OCI-LY3 (cell line): Measurements from ENCODE around the gene HPCAL1.

Experiments
- H2AFZ ChIP-seq: fragments of 200-600, 300-600 bp; shearing (Covaris generic); 2 replicates; pipeline ENCODE4 v1.6.0; 2014; ENCODE audit warnings: antibody characterized with exemption, low read depth, low read length
- H3K27ac ChIP-seq: fragments of 200-600, 300-600 bp; sonication (generic); 2 replicates; pipeline ENCODE4 v1.5.1; 2014; ENCODE audit warnings: mild to moderate bottlenecking, low read length, moderate library complexity, mixed read lengths
- H3K27me3 ChIP-seq: fragments of 200-600, 300-600 bp; sonication (generic); 2 replicates; pipeline ENCODE4 v1.6.1; 2014; ENCODE audit warnings: low read depth, low read length, mixed read lengths
- H3K36me3 ChIP-seq: fragments of 200-600, 300-600 bp; sonication (generic); replicated peaks from 2 replicates; pipeline ENCODE3; 2014; ENCODE audit warnings: low read depth, low read length, mixed read lengths
- H3K4me1 ChIP-seq: fragments of 300-600, 200-600 bp; sonication (generic); 2 replicates; pipeline ENCODE4 v1.6.1; 2014; ENCODE audit warnings: low read length, mixed read lengths
- H3K4me2 ChIP-seq: fragments of 200-600, 300-600 bp; sonication (generic); 2 replicates; pipeline ENCODE4 v1.6.1; 2014; ENCODE audit warnings: low read length, mixed read lengths
- H3K4me3 ChIP-seq: fragments of 300-600, 200-600 bp; sonication (generic); 2 replicates; pipeline ENCODE4 v1.5.1; 2014; ENCODE audit warnings: antibody characterized with exemption, mild to moderate bottlenecking, low read length, moderate library complexity
- H3K79me2 ChIP-seq: fragments of 300-600, 200-600 bp; shearing (Covaris generic); 2 replicates; pipeline ENCODE4 v1.6.1; 2014; ENCODE audit warnings: mild to moderate bottlenecking, low read length, mixed read lengths
- H3K9ac ChIP-seq: fragments of 300-600, 200-600 bp; shearing (Covaris generic); 2 replicates; pipeline ENCODE4 v1.6.0; 2014; ENCODE audit warnings: mild to moderate bottlenecking, low read length, moderate library complexity
- H3K9me3 ChIP-seq: fragments of 200-600, 300-600 bp; shearing (Covaris generic); 2 replicates; pipeline ENCODE4 v1.6.1; 2014; ENCODE audit warnings: low read length, mixed read lengths; ENCODE audit not compliant: insufficient read depth
- H4K20me1 ChIP-seq: fragments of 200-600, 300-600 bp; sonication (generic); 2 replicates; pipeline ENCODE4 v1.6.1; 2016; ENCODE audit warnings: low read length, mixed read lengths; ENCODE audit not compliant: insufficient read depth
- EZH2phosphoT487 ChIP-seq: fragments of 200-600 bp; shearing (Covaris generic); IDR thresholded peaks from 2 replicates; pipeline ENCODE4 v1.6.1; 2018; ENCODE audit warnings: antibody characterized with exemption, mixed run types, low read depth
- TF ChIP-seq, protein P1 (sequence below): fragments of 200-600, 300-600 bp; sonication (generic); IDR thresholded peaks from 2 replicates; pipeline ENCODE4 v1.5.1; 2014; ENCODE audit warnings: antibody characterized with exemption, low read length, low read depth

Gene HPCAL1

DNA sequence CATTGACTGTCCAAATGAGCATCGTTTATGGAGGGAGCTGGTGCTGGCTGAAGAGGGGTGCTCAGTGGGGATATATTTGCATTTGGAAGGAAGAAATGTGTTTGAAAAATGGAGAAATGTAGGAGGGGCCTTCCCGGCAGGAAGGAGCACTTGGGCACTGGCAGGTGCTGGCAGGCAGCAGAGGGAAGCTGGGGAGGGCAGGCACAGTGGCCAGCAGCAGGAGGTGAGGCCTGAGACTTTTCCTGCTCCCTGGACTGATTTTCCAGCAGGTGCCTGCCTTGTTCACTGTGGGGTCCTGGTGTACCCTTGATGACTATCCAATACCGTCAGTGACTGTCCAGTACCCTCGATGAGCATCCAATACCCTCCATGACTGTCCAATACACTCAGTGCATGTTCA is 20.8 kb upstream of the HPCAL1 start:
- Histone ChIP-seq H3K79me2 (no peaks in the 10 kb centered on the region), H4K20me1 (no peaks in the 10 kb centered on the region), H2AFZ (no peak overlapping the region), H3K36me3 (no peaks in the 10 kb centered on the region), H3K4me1 (no peaks in the 10 kb centered on the region), H3K27me3 (peaks cover 13% of the 10 kb centered on the region), H3K4me3 (no peak overlapping the region), H3K9ac (no peak overlapping the region), H3K27ac (no peak overlapping the region), H3K9me3 (no peaks in the 10 kb centered on the region), H3K4me2 (no peak overlapping the region)
- no peak for TF ChIP-seq EZH2phosphoT487
- TF ChIP-seq, protein P1, sequence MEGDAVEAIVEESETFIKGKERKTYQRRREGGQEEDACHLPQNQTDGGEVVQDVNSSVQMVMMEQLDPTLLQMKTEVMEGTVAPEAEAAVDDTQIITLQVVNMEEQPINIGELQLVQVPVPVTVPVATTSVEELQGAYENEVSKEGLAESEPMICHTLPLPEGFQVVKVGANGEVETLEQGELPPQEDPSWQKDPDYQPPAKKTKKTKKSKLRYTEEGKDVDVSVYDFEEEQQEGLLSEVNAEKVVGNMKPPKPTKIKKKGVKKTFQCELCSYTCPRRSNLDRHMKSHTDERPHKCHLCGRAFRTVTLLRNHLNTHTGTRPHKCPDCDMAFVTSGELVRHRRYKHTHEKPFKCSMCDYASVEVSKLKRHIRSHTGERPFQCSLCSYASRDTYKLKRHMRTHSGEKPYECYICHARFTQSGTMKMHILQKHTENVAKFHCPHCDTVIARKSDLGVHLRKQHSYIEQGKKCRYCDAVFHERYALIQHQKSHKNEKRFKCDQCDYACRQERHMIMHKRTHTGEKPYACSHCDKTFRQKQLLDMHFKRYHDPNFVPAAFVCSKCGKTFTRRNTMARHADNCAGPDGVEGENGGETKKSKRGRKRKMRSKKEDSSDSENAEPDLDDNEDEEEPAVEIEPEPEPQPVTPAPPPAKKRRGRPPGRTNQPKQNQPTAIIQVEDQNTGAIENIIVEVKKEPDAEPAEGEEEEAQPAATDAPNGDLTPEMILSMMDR, result no peak

DNA sequence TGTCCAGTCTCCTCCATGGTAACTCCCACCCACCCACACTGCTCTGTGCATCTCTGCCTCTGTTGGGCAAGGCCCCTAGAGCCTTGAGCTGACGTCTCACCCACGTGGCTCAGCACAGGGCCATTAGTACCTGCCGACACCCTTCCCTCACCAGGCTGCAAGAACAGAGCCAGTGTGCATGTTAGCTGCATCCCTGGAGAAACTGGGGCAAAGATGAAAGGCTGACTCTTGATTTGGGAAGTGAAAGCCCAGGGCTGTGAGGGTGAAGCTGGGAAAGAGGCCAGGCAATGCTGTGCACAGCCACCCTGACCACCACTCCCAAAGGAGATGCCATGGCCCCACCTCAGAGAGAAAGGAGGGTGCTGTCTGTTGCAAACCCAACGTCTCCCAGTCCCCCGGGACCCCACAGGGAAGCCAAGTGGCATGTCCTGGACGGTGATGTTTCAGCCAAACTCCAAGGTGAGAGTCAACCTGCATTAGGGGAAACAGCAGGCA is 20.0 kb upstream of the HPCAL1 start:
- H3K4me3 ChIP-seq, result no peak overlapping the region
- TF ChIP-seq EZH2phosphoT487, result no peak
- TF ChIP-seq, protein P1, result no peak
- H3K27ac ChIP-seq, result no peak overlapping the region
- no peak overlapping the region for H2AFZ ChIP-seq
- H3K79me2 ChIP-seq, result no peaks in the 10 kb centered on the region
- no peak overlapping the region for H3K4me2 ChIP-seq
- no peaks in the 10 kb centered on the region for H3K36me3 ChIP-seq
- H3K4me1 ChIP-seq, result no peaks in the 10 kb centered on the region
- no peak overlapping the region for H3K9ac ChIP-seq
- no peaks in the 10 kb centered on the region for H3K9me3 ChIP-seq
- no peaks in the 10 kb centered on the region for H4K20me1 ChIP-seq
- H3K27me3 ChIP-seq, result peaks cover 13% of the 10 kb centered on the region

DNA sequence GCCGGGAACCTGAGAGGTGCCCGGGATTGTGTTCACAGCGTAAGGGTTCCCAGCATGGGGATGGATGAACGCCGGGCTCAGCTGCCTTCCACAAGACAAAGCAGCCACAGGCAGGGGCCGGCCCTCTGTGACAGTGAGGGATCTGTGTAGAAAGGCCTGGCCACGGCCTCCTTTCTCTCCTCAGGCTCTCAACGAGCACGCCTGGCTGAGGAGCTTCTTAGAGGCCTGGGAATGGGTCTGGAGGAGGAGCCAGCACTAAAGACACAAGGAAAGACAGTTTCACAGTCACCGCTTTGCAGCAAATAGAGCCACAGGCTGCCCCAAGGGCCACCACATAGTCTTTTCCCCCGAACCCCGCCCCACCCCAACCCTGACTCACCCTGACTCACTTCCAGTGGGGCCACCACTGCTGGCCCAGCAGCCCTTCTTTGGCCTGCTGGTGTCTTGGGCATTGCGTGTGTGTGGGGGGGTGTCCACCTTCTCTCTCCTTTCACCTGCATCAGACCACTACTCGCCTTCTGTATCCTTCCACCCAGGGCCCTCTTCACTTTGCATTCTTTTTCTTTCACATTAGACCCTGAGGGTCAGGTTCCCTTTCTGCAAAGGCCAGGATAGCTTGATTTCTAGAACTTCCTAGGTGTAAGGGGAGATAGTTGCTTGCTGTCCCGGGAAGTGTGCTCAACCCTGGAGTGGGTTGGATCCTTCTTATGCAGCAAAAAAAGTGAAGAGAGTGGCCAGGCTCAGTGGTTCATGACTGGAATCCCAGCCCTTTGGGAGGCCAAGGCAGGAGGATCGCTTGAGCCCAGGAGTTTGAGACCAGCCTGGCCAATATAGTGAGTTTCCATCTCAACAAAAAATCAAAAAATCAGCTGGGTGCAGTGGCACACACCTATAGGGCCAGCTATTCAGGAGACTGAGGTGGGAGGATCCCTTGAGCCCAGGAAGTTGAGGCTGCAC is 19.3 kb upstream of the HPCAL1 start:
- Histone ChIP-seq H3K4me3 (no peak overlapping the region), H3K36me3 (no peaks in the 10 kb centered on the region), H4K20me1 (no peaks in the 10 kb centered on the region), H3K79me2 (no peaks in the 10 kb centered on the region), H3K4me2 (no peak overlapping the region), H3K27ac (no peak overlapping the region), H3K4me1 (no peaks in the 10 kb centered on the region), H2AFZ (no peak overlapping the region), H3K9me3 (no peaks in the 10 kb centered on the region), H3K9ac (no peak overlapping the region), H3K27me3 (peaks cover 10% of the 10 kb centered on the region; the same call in 1 of the 2 replicates)
- no peak for TF ChIP-seq EZH2phosphoT487
- TF ChIP-seq, protein P1, result no peak

DNA sequence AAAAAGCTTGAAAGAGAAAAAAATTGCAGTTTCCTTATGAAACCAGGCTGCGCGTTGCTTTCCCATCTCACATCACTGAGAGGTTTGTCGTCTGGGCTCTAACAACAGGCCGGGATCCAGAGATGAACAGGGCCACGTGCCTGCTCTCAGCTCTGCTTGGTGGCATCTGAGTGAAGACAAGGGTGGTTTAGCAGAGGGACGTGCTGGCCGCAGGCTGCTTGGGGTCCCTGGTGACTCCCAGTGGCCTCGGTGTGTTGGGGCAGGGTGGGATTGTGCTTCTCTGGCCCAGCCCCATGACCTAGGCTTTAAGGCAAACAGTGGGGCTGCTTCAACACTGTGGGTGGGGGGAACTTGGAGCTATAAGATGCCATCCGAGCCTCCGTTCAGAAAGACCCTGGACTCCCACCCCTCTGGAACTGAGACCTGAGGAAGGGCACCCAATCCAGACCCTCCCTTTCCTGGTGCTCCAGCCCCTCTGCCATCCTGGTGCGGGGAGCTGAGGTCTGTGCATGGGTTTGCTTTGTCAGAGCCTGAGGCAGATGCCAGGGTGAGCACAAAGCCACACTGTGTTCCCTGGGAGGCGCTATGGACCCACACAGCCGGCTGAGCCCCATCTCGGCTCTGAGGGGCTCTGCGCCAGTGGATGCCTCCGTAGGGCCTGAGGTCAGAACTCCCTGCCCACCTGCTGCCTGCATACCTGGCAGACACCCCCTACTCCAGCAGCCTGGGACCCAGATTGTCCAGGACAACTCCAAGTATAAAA is 18.4 kb upstream of the HPCAL1 start:
- Histone ChIP-seq H3K79me2 (no peaks in the 10 kb centered on the region), H3K9me3 (no peaks in the 10 kb centered on the region), H3K4me1 (no peaks in the 10 kb centered on the region), H3K4me3 (no peak overlapping the region), H3K36me3 (no peaks in the 10 kb centered on the region), H2AFZ (no peak overlapping the region), H3K27ac (no peak overlapping the region), H3K4me2 (no peak overlapping the region), H3K9ac (no peak overlapping the region), H4K20me1 (no peaks in the 10 kb centered on the region), H3K27me3 (peaks cover 1% of the 10 kb centered on the region; the same call in 1 of the 2 replicates)
- TF ChIP-seq, protein P1, result no peak
- TF ChIP-seq EZH2phosphoT487, result no peak
